Right kidney (tissue), 9 donors: ENCODE measurements around the gene PLN.

Experiments
- DNase-seq: peaks from one replicate; pipeline ENCODE4 v3.0.0-alpha.2; 2016
- long read RNA-seq, 8 donors: transcript quantifications; one replicate each; lab custom pipeline, GENCODE V29; 2026

Gene PLN
- long read RNA-seq, donor 1, partial matches to known transcripts = 0 of 2 reads
- long read RNA-seq, donor 1, other reads (novel, unspliced or antisense) = 0 of 2 reads
- long read RNA-seq, donor 2, partial matches to known transcripts = 0 of 2 reads
- long read RNA-seq, donor 2, other reads (novel, unspliced or antisense) = 0 of 2 reads
- long read RNA-seq, donor 3, partial matches to known transcripts = 0 of 2 reads
- long read RNA-seq, donor 3, other reads (novel, unspliced or antisense) = 0 of 2 reads
- long read RNA-seq, donor 4 = 0 reads
- long read RNA-seq, donor 5 = 0 reads
- long read RNA-seq, donor 6, partial matches to known transcripts = 0 of 2 reads
- long read RNA-seq, donor 6, other reads (novel, unspliced or antisense) = 0 of 2 reads
- long read RNA-seq, donor 7, partial matches to known transcripts = 0 of 2 reads
- long read RNA-seq, donor 7, other reads (novel, unspliced or antisense) = 0 of 2 reads
- long read RNA-seq, donor 8, transcript PLN-201 (2 exons, 2,001 nt) = major isoform, 5 of 5 reads
- long read RNA-seq, donor 8, partial matches to known transcripts = 0 of 5 reads
- long read RNA-seq, donor 8, other reads (novel, unspliced or antisense) = 0 of 5 reads

DNA sequence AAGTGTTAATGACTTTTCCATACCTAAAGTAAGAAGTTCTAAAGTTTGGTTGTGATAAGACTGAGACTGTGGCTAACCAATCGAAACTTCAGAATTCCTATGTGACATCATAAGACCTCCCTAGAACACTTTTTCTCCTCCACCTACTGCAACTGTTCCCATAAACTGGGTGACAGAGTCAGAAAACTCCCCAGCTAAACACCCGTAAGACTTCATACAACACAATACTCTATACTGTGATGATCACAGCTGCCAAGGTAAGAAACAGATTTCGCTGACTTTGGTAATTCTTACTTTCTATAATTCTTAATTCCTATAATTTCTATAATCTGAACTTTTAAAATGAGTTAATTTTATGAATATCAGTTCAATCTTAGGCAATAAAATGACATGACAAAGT, at the start of gene PLN:
PLN (plus strand) TSS at position 161 of the 400 bp plus-strand sequence. CDS start 10,626 bp downstream, outside the sequence.
- DNase-seq = no peak

DNA sequence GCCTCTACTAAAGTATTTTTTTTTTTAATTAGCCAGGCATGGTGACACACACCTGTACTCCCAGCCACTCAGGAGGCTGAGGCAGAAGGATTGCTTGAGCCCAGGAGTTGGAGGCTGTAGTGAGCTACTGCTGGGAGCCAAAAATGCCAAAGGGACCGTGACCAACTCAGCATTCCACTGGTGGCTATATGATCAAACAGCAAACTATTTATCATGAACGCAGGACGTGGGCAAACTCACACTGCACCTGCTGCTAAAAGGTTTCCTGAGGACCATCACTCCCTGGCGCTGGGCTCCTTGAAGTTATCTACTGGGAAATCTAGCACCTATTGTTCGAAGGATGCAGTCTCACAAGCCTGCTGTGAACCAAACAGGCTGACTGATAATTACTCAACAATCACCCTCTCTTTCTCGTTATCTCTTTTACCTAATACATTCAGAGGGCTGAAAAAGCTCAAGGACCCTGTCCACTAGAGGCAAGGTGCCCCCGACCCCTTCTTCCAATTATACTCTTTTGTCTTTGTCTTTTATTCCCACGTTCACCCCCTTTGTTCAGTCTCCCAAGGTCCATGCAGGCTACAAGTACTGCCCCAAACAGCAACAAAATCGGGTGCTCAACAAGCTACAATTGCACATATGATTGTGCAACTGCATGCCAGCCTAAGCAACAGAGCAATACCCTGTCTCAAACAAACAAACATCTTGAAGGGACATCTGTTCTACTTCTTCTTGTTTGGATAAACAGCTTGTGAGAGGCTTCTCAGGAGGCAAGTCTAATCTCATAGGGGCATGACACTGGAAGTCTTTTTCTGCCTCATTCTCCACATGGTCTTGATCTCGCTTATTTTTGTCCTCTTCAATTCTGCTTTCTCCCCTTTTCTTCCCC, 47.7 kb upstream of the PLN start:
- no peak for DNase-seq

DNA sequence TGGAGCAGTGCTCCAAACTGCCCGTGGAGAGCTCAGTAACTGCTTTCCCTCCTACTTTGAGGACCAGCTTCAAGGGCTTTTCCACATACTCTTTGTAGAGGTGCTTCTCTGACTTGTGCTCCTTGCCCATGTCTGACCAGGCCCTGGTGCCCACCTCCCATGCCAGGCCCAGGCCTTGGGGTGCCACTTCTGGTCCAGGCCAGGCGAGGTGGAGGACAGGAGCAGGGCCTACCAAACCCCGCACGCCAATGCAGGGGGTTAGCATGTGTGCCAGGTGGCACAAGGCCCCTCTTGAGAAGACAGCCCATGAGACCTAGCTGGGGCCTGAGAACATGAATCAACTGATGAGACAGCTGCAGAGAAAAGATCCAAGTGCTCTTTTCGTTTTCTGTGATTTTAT, 47.0 kb upstream of the PLN start:
- DNase-seq = peak; percentile 4

DNA sequence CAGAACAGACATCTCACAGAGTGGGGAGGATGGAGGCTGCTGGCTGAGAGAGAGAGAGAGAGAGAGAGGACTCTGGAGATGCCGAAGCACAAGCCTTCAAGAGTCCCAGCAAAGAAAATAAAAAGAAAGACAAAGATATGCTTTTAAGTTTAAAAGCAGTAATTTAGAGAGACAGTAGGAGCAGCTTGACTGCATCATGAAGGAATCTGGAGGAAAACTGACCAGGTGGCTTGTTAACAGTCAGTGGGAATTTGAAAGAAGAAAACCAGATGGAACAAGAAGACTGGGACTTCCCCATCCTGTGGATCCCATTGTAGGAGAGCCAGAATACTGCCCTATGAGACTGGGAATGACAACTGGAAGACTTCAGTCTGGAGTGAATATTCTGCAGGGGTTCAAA, 46.3 kb upstream of the PLN start:
- DNase-seq = peak; percentile 11

DNA sequence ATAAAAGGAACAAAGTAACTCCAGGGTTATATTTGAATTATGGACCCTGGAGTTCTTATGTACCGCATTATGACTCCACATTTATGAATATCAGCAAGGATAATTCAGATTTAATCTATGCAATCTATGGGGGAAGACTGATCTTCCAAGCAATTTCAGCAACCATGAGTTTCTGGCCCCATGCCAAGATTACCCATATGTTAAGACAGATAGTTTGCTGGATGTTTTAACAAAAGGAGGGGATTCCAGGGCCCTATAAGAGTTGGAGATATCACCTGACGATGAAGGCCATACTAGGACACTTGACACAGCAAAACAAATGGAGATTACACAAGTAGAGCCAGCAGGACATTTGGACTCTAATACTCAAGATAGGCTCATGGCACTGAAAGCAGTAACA, 45.9 kb upstream of the PLN start:
- no peak for DNase-seq

DNA sequence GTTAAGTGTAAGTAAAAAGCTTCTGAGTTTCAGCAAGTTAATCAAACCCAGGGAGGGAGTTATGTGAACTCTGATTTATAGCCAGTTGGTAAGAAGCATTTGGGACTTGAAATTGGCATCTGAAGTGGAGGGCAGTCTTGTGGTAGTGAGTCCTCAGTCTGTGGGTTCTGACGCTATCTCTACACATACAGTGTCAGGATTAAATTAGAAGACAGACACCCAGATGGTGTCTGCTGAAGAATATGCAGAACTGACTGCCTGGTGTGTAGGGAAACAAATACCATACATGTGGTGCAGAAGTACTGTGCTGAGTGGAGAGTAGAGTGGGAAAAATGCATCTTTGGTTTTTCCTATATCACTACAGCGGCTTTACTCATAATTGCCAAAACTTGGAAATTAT, 43.5 kb upstream of the PLN start:
- no peak for DNase-seq

DNA sequence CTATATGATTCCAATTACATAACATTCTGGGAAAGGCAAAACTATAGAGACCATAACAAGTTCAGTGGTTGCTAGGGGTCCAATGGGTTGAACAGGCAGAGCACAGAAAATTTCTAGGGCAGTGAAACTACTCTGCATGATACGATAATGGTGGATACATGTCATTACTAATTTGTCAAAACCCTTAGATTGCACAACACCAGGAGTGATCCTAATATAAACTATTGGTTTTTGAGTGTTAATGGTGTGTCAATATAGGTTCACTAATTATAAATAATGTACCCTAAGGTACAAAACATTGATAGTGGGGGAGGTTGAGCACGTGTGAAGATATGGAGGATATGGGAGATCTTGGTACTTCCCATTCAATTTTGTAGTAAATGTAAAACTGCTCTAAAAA, 42.4 kb upstream of the PLN start:
- no peak for DNase-seq

DNA sequence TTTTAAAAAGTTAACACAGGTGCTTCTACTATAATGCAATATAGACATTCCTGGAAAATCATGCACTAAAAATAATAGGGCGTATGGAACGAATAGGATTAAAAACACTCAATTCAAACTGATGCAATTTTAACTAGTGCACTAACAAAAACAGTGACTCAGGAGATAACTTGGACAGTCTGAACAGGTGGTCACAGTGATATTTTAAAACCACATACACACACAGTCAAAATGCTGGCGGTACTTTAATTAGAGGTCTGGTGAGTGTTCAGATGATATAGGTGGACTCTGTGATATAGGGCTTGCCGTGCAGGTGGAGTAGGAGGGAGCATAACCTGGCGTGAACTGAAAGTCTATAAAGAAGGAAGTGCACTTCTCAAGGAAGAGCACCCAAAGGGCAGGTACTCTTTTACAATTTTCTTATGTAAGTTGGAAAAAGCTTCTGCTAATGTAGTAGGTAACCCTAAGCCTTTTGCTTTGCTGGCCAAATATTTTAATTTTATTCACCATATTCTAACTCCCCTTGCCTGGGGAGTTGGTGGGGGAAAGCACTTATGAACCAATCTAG, 41.9 kb upstream of the PLN start:
- no peak for DNase-seq

DNA sequence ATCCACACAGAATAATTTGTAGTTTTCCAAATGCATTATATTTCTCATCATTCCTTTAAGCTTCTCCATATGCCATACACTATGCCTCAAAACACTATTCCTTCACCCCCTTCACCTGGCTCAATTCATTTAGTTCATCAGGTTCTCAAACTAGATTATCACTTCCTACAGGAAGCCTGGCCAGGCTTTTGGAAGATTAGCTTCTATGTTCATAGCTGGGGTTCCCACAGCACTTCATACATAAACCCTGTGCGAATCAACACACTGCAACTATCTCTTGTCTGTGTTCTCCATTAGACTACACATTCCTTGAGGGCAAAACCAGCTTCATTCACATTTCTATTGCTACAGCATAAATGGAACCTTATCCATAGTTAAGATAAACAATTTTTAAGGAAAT, 40.5 kb upstream of the PLN start:
- no peak for DNase-seq

DNA sequence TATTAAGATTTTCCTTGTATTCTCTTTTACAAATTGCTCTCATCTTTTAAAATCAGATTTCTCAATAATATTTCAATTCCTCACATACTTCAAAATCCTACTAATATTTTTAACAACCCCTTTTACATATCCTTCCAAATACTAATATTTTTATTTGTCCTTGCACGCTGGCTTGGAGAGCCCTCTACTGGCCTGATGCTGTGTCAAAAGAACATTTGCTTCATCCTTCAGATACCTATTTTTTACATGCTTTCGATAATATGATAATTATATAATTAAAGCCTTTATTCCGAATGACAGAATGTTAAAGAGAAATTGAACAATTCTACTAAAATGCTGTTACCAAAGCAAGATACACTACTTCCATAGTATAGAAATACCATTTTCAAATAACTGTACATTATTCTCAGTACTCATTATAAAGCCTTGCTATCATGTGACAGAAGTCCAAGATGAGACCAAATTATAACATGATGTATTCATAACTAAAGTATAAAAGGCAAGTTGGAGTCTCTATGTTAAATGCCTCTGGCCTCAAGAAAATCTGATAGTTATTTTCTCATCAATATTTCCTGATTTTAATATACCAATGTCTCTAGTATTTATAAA, 39.0 kb upstream of the PLN start:
- DNase-seq = no peak

DNA sequence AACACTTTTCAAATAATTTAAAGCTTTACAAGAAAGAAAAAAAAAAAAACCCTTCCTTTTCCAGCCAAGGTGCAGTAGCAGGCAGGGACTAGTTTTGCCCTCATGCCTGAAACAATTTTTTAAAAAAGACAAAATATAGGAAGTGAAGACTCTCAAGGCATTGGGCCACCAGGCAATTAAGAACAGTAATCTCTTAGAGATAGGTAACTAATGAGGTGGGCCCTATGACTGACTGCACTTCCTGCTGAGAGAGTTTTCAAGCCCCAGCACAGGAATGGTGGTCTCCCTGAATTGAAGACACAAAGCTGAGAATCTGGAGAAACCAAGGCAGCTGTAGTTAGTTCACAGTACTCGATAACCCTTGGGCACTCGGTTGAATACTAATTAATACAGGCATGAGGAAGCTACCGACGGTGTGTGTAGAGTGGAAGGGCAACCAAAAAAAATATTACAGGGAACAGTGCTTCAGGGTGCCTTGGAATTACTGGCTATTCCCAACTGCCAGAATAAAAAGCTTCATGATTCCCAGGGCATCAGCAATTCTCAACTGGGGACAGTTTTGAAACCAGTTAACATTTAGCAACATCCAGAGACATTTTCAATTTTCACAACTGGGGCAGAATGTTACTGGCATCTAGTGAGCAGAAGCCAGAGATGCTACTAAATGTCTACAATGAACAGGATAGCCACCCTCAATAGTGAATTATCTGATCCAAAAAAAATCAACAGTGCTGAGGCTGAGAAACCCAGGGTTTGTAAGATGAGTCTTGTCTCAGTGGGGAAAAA, 36.0 kb upstream of the PLN start:
- no peak for DNase-seq

DNA sequence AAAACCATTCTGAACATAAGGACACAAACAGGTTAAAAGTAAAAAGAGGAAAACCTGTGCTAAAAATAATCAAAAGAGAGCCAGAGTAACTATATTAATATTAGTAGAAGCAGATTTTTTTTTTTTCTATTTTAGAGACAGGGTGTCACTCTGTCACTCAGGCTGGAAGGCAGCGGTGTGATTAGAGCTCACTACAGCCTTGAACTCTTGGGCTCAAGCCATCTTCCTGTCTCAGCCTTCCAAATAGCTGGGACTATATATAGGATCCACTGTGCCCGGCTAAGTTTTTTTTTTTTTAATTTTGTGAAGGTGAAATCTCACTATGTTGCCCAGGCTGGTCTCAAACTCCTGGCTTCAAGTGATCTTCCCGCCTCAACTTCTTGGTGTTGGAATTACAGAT, 33.4 kb upstream of the PLN start:
- no peak for DNase-seq

DNA sequence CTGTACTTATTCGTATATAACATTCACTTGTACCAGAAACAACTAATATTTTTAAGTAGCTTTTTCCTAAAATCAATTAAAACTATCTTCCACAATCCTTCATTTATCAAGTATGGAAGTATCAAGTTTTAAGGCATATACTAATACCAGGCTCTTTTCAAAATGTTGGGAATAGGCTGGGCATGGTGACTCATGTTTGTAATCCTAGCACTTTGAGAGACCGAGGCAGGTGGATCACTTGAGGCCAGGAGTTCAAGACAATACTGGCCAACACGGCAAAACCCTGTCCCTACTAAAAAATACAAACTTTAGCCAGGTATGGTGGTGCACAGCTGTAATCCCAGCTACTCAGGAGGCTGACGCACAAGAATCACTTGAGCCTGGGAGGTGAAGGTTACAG, 25.7 kb upstream of the PLN start:
- DNase-seq = no peak

DNA sequence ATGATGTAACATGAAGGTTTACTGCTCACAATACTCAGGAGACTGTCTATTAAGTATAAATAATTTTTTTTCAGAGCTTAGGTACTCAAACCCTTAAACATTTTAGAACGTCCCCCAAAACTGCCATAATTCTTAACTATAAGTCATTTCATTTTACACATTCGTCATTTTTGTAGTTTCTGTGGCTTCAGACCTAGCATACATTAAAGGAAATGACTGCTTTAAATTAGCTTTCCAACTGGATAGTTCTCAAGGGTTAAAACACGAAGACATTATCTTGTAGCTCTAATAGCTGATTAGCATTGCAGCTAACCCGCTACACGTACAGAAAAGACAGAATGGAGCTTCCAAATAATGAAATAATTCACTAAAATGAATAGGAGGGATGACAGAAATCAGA, 24.9 kb upstream of the PLN start:
- DNase-seq = no peak

DNA sequence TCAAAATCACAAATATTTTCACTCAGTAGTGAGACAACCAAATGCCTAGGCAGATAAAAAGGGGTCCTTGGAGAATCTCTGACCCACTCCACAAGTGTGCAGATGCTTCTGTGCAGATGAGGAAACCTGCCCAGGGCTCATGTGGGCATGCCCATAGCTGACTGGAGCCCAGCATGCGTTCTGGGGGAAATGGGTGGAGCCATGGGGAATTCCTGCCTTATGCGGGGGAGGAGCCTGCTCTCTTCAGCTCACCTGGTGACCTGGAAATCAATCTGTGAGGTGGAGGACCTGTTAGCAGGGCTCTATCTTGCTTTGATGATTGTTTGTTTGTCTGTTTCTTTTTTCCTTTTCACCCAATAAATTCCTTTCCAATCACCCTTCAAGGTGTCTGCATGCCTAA, 23.4 kb upstream of the PLN start:
- no peak for DNase-seq

DNA sequence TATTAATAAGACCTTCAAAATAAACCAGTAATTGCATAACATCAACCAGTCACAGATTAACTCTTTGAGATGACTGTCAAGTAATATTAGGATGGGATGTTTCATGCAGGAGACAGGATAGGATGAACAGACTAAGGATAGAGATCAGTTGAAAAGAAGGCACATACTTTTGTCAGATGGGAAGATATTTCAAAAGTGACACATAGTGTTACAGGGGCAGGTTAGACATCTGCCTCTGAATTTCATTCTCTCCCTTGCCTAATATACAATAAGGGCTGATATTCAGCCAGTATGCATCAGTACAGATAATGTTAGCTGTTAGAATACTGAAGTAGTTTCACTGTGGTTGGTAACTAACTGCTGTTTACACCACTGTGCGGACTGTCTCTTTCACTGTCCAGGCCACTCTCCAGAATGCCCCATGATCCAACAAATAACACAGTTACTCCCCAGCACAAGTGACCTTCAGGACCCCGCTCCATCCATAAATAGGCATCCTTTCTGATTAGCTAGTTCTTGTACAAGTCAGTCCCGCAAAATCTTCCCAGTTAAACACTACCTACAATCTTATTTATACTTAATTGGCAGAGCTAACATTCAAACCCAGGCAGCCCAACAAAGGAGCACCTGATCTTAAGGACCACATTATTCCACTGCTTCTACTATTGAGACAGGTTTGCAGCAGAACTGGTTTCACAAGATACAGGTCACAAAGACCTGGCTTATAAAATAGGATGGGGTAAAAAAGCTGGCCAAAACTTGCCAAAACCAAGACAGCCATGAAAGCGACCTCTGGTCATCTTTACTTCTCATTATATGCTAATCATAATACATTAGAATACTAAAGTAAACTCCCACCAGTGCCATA, 21.9 kb upstream of the PLN start:
- DNase-seq = no peak

DNA sequence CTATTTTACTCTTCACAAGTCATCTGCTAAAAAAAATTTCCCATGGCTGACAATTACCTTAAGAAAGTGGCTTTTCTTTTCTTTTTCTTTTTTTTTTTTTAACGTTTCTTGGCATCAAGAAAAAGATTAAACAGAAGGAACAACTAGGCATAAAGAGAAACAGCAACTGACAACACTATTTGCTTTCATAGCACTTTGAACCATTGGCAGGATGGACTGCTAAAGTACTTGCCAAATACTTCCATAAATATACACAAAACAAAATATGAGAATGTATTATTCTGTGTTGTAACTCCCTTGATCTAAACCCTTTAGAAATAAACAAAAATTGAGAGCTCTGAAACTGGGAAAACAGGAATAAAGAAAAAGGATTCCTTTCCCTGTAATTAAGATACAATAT, 20.0 kb upstream of the PLN start:
- DNase-seq = no peak

DNA sequence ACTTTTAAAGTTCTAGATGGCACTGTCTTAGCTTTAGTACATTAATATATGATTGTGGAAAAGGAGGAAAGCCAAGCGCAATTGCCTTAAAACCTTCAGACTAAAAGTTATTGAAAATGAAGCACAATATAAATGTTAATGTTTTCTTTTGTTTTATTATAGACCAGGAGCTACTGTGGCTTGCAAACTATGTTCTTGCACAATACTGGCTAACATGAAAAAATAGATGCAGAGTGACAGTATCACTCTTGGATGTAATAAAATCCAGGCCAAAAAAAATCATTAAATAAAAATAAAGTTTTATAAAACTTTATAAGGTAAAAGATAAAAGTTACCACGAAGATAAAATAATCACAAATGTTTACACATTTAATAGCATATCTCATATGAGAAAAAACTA, 18.3 kb upstream of the PLN start:
- no peak for DNase-seq

DNA sequence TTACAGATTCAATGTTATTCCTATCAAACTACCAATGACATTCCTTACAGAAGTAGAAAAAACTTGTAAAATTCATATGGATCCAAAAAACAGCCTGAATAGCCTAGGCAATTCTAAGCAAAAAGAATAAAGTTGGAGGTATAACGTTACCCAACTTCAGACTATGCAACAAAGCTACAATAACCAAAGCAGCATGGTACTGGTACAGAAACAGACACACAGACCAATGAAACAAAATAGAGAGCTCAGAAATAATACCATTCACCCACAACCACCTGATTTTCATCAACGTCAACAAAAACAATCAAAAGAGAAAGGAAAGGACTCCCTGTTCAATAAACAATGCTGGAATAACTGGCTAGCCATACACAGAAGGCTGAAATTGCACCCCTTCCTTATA, 17.2 kb upstream of the PLN start:
- DNase-seq = no peak

DNA sequence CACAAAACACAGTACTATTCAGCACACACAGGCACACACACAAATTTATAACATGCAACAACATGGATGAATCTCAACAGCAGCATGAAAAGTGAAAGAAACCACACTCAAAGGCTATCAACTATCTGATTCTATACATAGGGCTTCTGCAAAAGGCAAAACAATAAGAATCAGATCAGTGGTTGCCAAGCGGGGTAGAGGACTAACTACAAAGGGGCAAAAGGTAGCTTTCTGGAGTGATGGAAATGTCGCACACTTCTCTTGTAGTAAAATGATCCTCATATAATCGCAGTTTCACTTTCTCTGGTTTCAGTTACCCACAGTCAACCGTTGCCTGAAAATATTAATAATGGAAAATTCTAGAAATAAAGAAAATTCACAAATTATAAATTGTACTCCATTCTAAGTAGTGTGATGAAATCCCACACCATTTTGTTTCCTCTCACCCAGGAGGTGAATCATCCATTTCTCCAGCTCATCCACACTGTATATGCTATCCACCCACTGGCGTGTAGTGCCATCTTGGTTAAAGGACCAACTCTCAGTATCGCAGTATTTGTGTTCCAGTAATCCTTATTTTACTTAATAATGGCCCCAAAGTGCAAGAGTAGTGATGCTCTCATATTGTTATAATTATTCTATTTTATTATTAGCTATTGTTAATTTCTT, 12.8 kb upstream of the PLN start:
- no peak for DNase-seq
